NCI-H2107 treated with DMSO at 0.1 percent for 48 hours (cell line): ENCODE results near the gene TTLL13.
"Not testable (repeated sequence)": the region's sequence is repeated elsewhere in the genome, so short reads cannot be mapped to it uniquely, and the experiment has no call there.

Source experiments
- DNase-seq: peaks from one replicate; lab custom pipeline; 2025; ENCODE audit not compliant: unreplicated experiment; lab: John Stamatoyannopoulos, UW

The TTLL13 gene

GRCh38 chr15:90280743-90281142 is 31.4 kb downstream of the TTLL13 start:
- DNase-seq: not testable (repeated sequence)

- not testable (repeated sequence) for DNase-seq
Measured at GRCh38 chr15:90281637-90282036, 32.3 kb downstream of the TTLL13 start.

GRCh38 chr15:90286678-90287077 is 37.3 kb downstream of the TTLL13 start:
- no peak for DNase-seq

- no peak for DNase-seq
Measured at GRCh38 chr15:90287101-90287500, 37.7 kb downstream of the TTLL13 start.

- DNase-seq: no peak
Measured at GRCh38 chr15:90287946-90288345, 38.6 kb downstream of the TTLL13 start.

- peak; percentile 39 for DNase-seq
Measured at GRCh38 chr15:90291679-90292356, 42.5 kb downstream of the TTLL13 start.

GRCh38 chr15:90293040-90293810 is 43.9 kb downstream of the TTLL13 start:
- DNase-seq: peak; percentile 59

- DNase-seq: no peak
Measured at GRCh38 chr15:90294159-90294558, 44.8 kb downstream of the TTLL13 start.

GRCh38 chr15:90294601-90295269 is 45.4 kb downstream of the TTLL13 start:
- no peak for DNase-seq

GRCh38 chr15:90295270-90295648 is 45.9 kb downstream of the TTLL13 start:
- DNase-seq: peak; percentile 20

GRCh38 chr15:90296316-90296884 is 47.0 kb downstream of the TTLL13 start:
- DNase-seq: not testable (repeated sequence)

GRCh38 chr15:90297021-90297420 is 47.7 kb downstream of the TTLL13 start:
- no peak for DNase-seq

- DNase-seq: no peak
Measured at GRCh38 chr15:90300541-90300940, 51.2 kb downstream of the TTLL13 start.

GRCh38 chr15:90300988-90301706 is 51.8 kb downstream of the TTLL13 start:
- no peak for DNase-seq

- no peak for DNase-seq
Measured at GRCh38 chr15:90301707-90302300, 52.4 kb downstream of the TTLL13 start.

GRCh38 chr15:90305355-90305754 is 56.0 kb downstream of the TTLL13 start:
- not testable (repeated sequence) for DNase-seq

GRCh38 chr15:90305932-90306331 is 56.6 kb downstream of the TTLL13 start:
- no peak for DNase-seq

GRCh38 chr15:90306560-90306959 is 57.2 kb downstream of the TTLL13 start:
- no peak for DNase-seq

- no peak for DNase-seq
Measured at GRCh38 chr15:90307661-90308060, 58.3 kb downstream of the TTLL13 start.

- DNase-seq: no peak
Measured at GRCh38 chr15:90309020-90309419, 59.7 kb downstream of the TTLL13 start.
